HepG2 (cell line): ENCODE results near the gene SLC35B3. TPM values are rescaled to one million over a fixed set of nuclear protein-coding genes. Genes with fewer than 3 reads are reported as not detected.

Experiments used
- GABPA ChIP-seq, 2 experiments: IDR thresholded peaks; 2 replicates each; pipeline ENCODE4 v1.6.1; 2011 to 2016; ENCODE audit warnings: low read depth in 2 of 2, low read length in 1 of 2, missing biosample characterization in 1 of 2, missing genetic modification characterization in 1 of 2
- GZF1 ChIP-seq: sonication (generic); formaldehyde crosslinking; IDR thresholded peaks from 2 replicates; pipeline ENCODE4 v1.5.1; 2020; ENCODE audit warnings: mild to moderate bottlenecking, missing genetic modification reagents
- HES4 ChIP-seq: sonication (generic); formaldehyde crosslinking; IDR thresholded peaks from 2 replicates; pipeline ENCODE4 v1.9.0; 2021; ENCODE audit warnings: mild to moderate bottlenecking, missing genetic modification reagents, borderline replicate concordance
- HOMEZ ChIP-seq: IDR thresholded peaks from 2 replicates; pipeline ENCODE4 v1.6.1; 2016; ENCODE audit warnings: low read depth
- NR1H2 ChIP-seq: sonication (generic); formaldehyde crosslinking; IDR thresholded peaks from 2 replicates; pipeline ENCODE4 v1.8.1; 2022; ENCODE audit warnings: low read depth, missing genetic modification reagents, borderline replicate concordance
- THAP11 ChIP-seq: IDR thresholded peaks from 2 replicates; pipeline ENCODE4 v1.6.1; 2016; ENCODE audit warnings: missing biosample characterization, missing genetic modification reagents
- ZNF549 ChIP-seq: sonication (generic); formaldehyde crosslinking; IDR thresholded peaks from 2 replicates; pipeline ENCODE4 v1.5.0; 2020; ENCODE audit warnings: missing genetic modification reagents
- ZNF644 ChIP-seq: IDR thresholded peaks from 2 replicates; pipeline ENCODE4 v1.6.1; 2016; ENCODE audit warnings: low read depth
- ZNF749 ChIP-seq: sonication (generic); formaldehyde crosslinking; IDR thresholded peaks from 2 replicates; pipeline ENCODE4 v1.8.0; 2022; ENCODE audit warnings: mild to moderate bottlenecking, missing genetic modification reagents, moderate library complexity, borderline replicate concordance
- polyA plus RNA-seq, 8 experiments: library from polyadenylated mRNA; depleted of rRNA in 3 of 8; stranded (reverse) in 7 of 8; unstranded in 1 of 8; fragments of >200 nt; fragmentation: Illumina TruSeq in 4 of 8; extraction: Trizol in 4 of 8; gene quantifications; 2 replicates each; pipeline versions ENCODE4 v1.2.1 to v1.2.3, GENCODE V29; 2011 to 2016; ENCODE audit warnings: low read depth in 4 of 8, missing spikeins in 1 of 8, mixed read lengths in 1 of 8; ENCODE audit not compliant: insufficient read depth in 1 of 8
- total RNA-seq, 5 experiments: library from RNA; depleted of rRNA; stranded (reverse); fragments of >200 nt; fragmentation: Illumina TruSeq; extraction: Trizol; gene quantifications; 2 replicates each; pipeline ENCODE4 v1.2.3, GENCODE V29; 2016; ENCODE audit warnings: low read depth in 1 of 5
- TF ChIP-seq, protein P1 (sequence below), 2 experiments: fragments of 450-650 bp in 1 of 2; sonication (generic) in 1 of 2; formaldehyde crosslinking in 1 of 2; IDR thresholded peaks; 2 replicates each; pipeline versions ENCODE4 v1.6.1 to v1.8.0; 2016 to 2022; ENCODE audit warnings: antibody characterized with exemption in 1 of 2, mild to moderate bottlenecking in 1 of 2, missing genetic modification reagents in 1 of 2
- TF ChIP-seq, protein P2 (sequence below): IDR thresholded peaks from 2 replicates; pipeline ENCODE4 v1.6.1; 2012; ENCODE audit warnings: low read depth, low read length, improper control_type of control experiment
- TF ChIP-seq, protein P3 (sequence below): sonication (generic); formaldehyde crosslinking; IDR thresholded peaks from 2 replicates; pipeline ENCODE4 v1.5.1; 2020; ENCODE audit warnings: missing genetic modification reagents, mild to moderate bottlenecking, borderline replicate concordance

The SLC35B3 gene
- total and polyA plus RNA-seq, 2 of the 13 experiments (the other 11 are each of a cell fraction or from before 2014, with no cell fraction given) = 8.7 to 13.5 TPM

GRCh38 chr6:8435093-8435844, at the start of gene SLC35B3 (continued):
- TF ChIP-seq, protein P1, sequence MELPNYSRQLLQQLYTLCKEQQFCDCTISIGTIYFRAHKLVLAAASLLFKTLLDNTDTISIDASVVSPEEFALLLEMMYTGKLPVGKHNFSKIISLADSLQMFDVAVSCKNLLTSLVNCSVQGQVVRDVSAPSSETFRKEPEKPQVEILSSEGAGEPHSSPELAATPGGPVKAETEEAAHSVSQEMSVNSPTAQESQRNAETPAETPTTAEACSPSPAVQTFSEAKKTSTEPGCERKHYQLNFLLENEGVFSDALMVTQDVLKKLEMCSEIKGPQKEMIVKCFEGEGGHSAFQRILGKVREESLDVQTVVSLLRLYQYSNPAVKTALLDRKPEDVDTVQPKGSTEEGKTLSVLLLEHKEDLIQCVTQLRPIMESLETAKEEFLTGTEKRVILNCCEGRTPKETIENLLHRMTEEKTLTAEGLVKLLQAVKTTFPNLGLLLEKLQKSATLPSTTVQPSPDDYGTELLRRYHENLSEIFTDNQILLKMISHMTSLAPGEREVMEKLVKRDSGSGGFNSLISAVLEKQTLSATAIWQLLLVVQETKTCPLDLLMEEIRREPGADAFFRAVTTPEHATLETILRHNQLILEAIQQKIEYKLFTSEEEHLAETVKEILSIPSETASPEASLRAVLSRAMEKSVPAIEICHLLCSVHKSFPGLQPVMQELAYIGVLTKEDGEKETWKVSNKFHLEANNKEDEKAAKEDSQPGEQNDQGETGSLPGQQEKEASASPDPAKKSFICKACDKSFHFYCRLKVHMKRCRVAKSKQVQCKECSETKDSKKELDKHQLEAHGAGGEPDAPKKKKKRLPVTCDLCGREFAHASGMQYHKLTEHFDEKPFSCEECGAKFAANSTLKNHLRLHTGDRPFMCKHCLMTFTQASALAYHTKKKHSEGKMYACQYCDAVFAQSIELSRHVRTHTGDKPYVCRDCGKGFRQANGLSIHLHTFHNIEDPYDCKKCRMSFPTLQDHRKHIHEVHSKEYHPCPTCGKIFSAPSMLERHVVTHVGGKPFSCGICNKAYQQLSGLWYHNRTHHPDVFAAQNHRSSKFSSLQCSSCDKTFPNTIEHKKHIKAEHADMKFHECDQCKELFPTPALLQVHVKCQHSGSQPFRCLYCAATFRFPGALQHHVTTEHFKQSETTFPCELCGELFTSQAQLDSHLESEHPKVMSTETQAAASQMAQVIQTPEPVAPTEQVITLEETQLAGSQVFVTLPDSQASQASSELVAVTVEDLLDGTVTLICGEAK (IDR thresholded peaks at IDR 0.05) = no peak
- TF ChIP-seq, protein P1 (CRISPR knock-in tag; IDR thresholded peaks at IDR 0.05) = peak; percentile 92
- peak; percentile 85 for TF ChIP-seq HOMEZ (CRISPR knock-in tag)
- TF ChIP-seq ZNF644 (CRISPR knock-in tag) = peak; percentile 23; the same call in 1 of the 2 replicates
- TF ChIP-seq HES4 (CRISPR knock-in tag) = no peak; the same call in 1 of the 2 replicates
- peak; percentile 72 for TF ChIP-seq GABPA (IDR thresholded peaks at IDR 0.05; ENCODE audit: low read depth, low read length)
- peak; percentile 80 for TF ChIP-seq GABPA (CRISPR knock-in tag; IDR thresholded peaks at IDR 0.05; ENCODE audit: low read depth)
- peak; percentile 52; the same call in 1 of the 2 replicates for TF ChIP-seq ZNF749 (CRISPR knock-in tag)
- TF ChIP-seq GZF1 = no peak
- TF ChIP-seq THAP11 = peak; percentile 89
- TF ChIP-seq, protein P2, sequence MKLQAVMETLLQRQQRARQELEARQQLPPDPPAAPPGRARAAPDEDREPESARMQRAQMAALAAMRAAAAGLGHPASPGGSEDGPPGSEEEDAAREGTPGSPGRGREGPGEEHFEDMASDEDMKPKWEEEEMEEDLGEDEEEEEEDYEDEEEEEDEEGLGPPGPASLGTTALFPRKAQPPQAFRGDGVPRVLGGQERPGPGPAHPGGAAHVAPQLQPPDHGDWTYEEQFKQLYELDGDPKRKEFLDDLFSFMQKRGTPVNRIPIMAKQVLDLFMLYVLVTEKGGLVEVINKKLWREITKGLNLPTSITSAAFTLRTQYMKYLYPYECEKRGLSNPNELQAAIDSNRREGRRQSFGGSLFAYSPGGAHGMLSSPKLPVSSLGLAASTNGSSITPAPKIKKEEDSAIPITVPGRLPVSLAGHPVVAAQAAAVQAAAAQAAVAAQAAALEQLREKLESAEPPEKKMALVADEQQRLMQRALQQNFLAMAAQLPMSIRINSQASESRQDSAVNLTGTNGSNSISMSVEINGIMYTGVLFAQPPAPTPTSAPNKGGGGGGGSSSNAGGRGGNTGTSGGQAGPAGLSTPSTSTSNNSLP = peak; percentile 8; the same call in 1 of the 2 replicates
- no peak for TF ChIP-seq NR1H2
- no peak for TF ChIP-seq ZNF549 (CRISPR knock-in tag)
- TF ChIP-seq, protein P3, sequence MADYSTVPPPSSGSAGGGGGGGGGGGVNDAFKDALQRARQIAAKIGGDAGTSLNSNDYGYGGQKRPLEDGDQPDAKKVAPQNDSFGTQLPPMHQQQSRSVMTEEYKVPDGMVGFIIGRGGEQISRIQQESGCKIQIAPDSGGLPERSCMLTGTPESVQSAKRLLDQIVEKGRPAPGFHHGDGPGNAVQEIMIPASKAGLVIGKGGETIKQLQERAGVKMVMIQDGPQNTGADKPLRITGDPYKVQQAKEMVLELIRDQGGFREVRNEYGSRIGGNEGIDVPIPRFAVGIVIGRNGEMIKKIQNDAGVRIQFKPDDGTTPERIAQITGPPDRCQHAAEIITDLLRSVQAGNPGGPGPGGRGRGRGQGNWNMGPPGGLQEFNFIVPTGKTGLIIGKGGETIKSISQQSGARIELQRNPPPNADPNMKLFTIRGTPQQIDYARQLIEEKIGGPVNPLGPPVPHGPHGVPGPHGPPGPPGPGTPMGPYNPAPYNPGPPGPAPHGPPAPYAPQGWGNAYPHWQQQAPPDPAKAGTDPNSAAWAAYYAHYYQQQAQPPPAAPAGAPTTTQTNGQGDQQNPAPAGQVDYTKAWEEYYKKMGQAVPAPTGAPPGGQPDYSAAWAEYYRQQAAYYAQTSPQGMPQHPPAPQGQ = no peak
